Sigmoid colon (tissue), 4 donors: ENCODE measurements around the gene ELOB.

Experiments
- CTCF ChIP-seq, 4 experiments: fragments of 450-650 bp in 3 of 4; fragments of 200-600 bp in 1 of 4; IDR thresholded peaks; one replicate each; pipeline ENCODE4 v1.5.1; 2016 to 2019; ENCODE audit warnings: antibody characterized with exemption in 4 of 4, mild to moderate bottlenecking in 3 of 4, moderate library complexity in 2 of 4
- POLR2A ChIP-seq, 2 donors: fragments of 450-650 bp; IDR thresholded peaks; one replicate each; pipeline ENCODE4 v1.6.1; 2016; ENCODE audit warnings: antibody characterized with exemption in 2 of 2, mild to moderate bottlenecking in 2 of 2, moderate library complexity in 2 of 2
- POLR2AphosphoS5 ChIP-seq, 4 donors: sonication (generic); formaldehyde crosslinking; IDR thresholded peaks; one replicate each; pipeline ENCODE4 v1.6.1; 2017; ENCODE audit warnings: antibody characterized with exemption in 4 of 4

GRCh38 chr16:2815299-2815771 is 38.3 kb upstream of the ELOB start:
- TF ChIP-seq POLR2A (IDR thresholded peaks at IDR 0.05), result no peak
- no peak for TF ChIP-seq POLR2AphosphoS5 (IDR thresholded peaks at IDR 0.05)
- no peak for TF ChIP-seq CTCF (IDR thresholded peaks at IDR 0.05)
